SK-N-MC (cell line): Measurements from ENCODE around the gene CBLL1.

Experiments
- DNase-seq: peaks from one replicate; pipeline ENCODE4 v3.0.0-alpha.2; 2011; ENCODE audit warnings: low read depth, low spot score
- H3K27ac ChIP-seq: fragments of 200-600 bp; sonication (generic); 2 replicates; pipeline ENCODE4 v1.5.1; 2016; ENCODE audit warnings: mixed run types
- H3K36me3 ChIP-seq: fragments of 200-600 bp; sonication (generic); 2 replicates; pipeline ENCODE4 v1.6.1; 2017; ENCODE audit warnings: antibody characterized with exemption, low read length, mixed read lengths; ENCODE audit not compliant: insufficient read depth
- H3K4me3 ChIP-seq: fragments of 200-600 bp; sonication (generic); 2 replicates; pipeline ENCODE4 v1.5.1; 2016
- H3K9ac ChIP-seq: fragments of 200-600 bp; sonication (generic); 2 replicates; pipeline ENCODE4 v1.8.0; 2017; ENCODE audit warnings: mixed run types, mixed read lengths; ENCODE audit not compliant: insufficient read length
- H3K9me3 ChIP-seq: fragments of 200-600 bp; sonication (generic); 2 replicates; pipeline ENCODE4 v1.6.1; 2017; ENCODE audit warnings: low read depth, mild to moderate bottlenecking, antibody characterized with exemption, low read length, moderate library complexity, mixed read lengths
- EZH2 ChIP-seq: fragments of 200-600 bp; sonication (generic); IDR thresholded peaks from one replicate; pipeline ENCODE4 v1.6.1; 2017; ENCODE audit warnings: antibody characterized with exemption
- FOXP2 ChIP-seq: optimal IDR thresholded peaks from 2 replicates; pipeline ENCODE3; 2011; ENCODE audit warnings: mild to moderate bottlenecking, moderate library complexity; ENCODE audit not compliant: insufficient read depth; ENCODE audit errors: extremely low read length, control extremely low read depth
- POLR2AphosphoS5 ChIP-seq: IDR thresholded peaks from 2 replicates; pipeline ENCODE4 v1.6.1; 2012; ENCODE audit warnings: mild to moderate bottlenecking, low read depth, low read length, borderline replicate concordance

Gene CBLL1

GRCh38 chr7:107743567-107744344 lies at the start of gene CBLL1:
Gene CBLL1, plus strand, starts transcription at chr7:107744142. Its CDS starts 22 bp downstream, at chr7:107744164.
- H3K4me3 ChIP-seq, result peak within 1 kb of the TSS; percentile 99
- DNase-seq, result peak; percentile 85
- TF ChIP-seq FOXP2 (peak; percentile 100), EZH2 (no peak), POLR2AphosphoS5 (peak; percentile 88)
- peak within 1 kb of the TSS; percentile 99 for H3K9ac ChIP-seq
- H3K36me3 ChIP-seq, result peaks cover 4% of the 10 kb centered on the region
- peak within 1 kb of the TSS; percentile 99 for H3K27ac ChIP-seq
- no peaks in the 10 kb centered on the region for H3K9me3 ChIP-seq

GRCh38 chr7:107694386-107694785 lies 49.6 kb upstream of the CBLL1 start:
- DNase-seq, result no peak

GRCh38 chr7:107696330-107696946 lies 47.5 kb upstream of the CBLL1 start:
- Histone ChIP-seq H3K9me3 (no peaks in the 10 kb centered on the region), H3K9ac (no peak overlapping the region), H3K36me3 (no peaks in the 10 kb centered on the region), H3K27ac (no peak overlapping the region), H3K4me3 (no peak overlapping the region)
- TF ChIP-seq FOXP2 (no peak), POLR2AphosphoS5 (peak; percentile 51; the same call in 1 of the 2 replicates), EZH2 (no peak)
- DNase-seq, result peak; percentile 75

More at GRCh38 chr7:107694386-107694785, 49.6 kb upstream of the CBLL1 start:
- no peaks in the 10 kb centered on the region for H3K9me3 ChIP-seq
- H3K4me3 ChIP-seq, result no peak overlapping the region
- TF ChIP-seq POLR2AphosphoS5, result no peak
- TF ChIP-seq FOXP2, result no peak
- TF ChIP-seq EZH2, result no peak
- no peak overlapping the region for H3K27ac ChIP-seq
- H3K9ac ChIP-seq, result no peak overlapping the region
- H3K36me3 ChIP-seq, result no peaks in the 10 kb centered on the region

GRCh38 chr7:107697321-107698049 lies 46.5 kb upstream of the CBLL1 start:
- no peak overlapping the region for H3K4me3 ChIP-seq
- no peak overlapping the region for H3K27ac ChIP-seq
- TF ChIP-seq EZH2, result no peak
- no peak for TF ChIP-seq POLR2AphosphoS5
- no peak for TF ChIP-seq FOXP2
- no peaks in the 10 kb centered on the region for H3K36me3 ChIP-seq
- no peaks in the 10 kb centered on the region for H3K9me3 ChIP-seq
- H3K9ac ChIP-seq, result no peak overlapping the region
- DNase-seq, result no peak

- H3K9ac ChIP-seq, result no peak overlapping the region
- DNase-seq, result no peak
- no peak overlapping the region for H3K27ac ChIP-seq
- H3K4me3 ChIP-seq, result no peak overlapping the region
- H3K9me3 ChIP-seq, result no peaks in the 10 kb centered on the region
- H3K36me3 ChIP-seq, result no peaks in the 10 kb centered on the region
- TF ChIP-seq POLR2AphosphoS5, result no peak
- TF ChIP-seq EZH2, result no peak
- no peak for TF ChIP-seq FOXP2
Measured at GRCh38 chr7:107700570-107700969, 43.4 kb upstream of the CBLL1 start.

GRCh38 chr7:107701191-107701590 lies 42.8 kb upstream of the CBLL1 start:
- Histone ChIP-seq H3K36me3 (no peaks in the 10 kb centered on the region), H3K27ac (no peak overlapping the region), H3K9ac (no peak overlapping the region), H3K4me3 (no peak overlapping the region), H3K9me3 (no peaks in the 10 kb centered on the region)
- TF ChIP-seq POLR2AphosphoS5 (no peak), EZH2 (no peak), FOXP2 (no peak)
- no peak for DNase-seq

- Histone ChIP-seq H3K9ac (no peak overlapping the region), H3K9me3 (no peaks in the 10 kb centered on the region), H3K4me3 (no peak overlapping the region), H3K36me3 (no peaks in the 10 kb centered on the region), H3K27ac (no peak overlapping the region)
- DNase-seq, result no peak
- TF ChIP-seq EZH2 (no peak), POLR2AphosphoS5 (no peak), FOXP2 (no peak)
Measured at GRCh38 chr7:107703219-107703618, 40.7 kb upstream of the CBLL1 start.

- TF ChIP-seq FOXP2, result no peak
- TF ChIP-seq EZH2, result no peak
- TF ChIP-seq POLR2AphosphoS5, result no peak
- Histone ChIP-seq H3K9me3 (no peaks in the 10 kb centered on the region), H3K4me3 (no peak overlapping the region), H3K27ac (no peak overlapping the region), H3K9ac (no peak overlapping the region), H3K36me3 (no peaks in the 10 kb centered on the region)
- DNase-seq, result no peak
Measured at GRCh38 chr7:107703872-107704271, 40.1 kb upstream of the CBLL1 start.
